ENCODE measurements around the gene STK39. TPM values are rescaled to one million over a fixed set of nuclear protein-coding genes. Genes with fewer than 3 reads are reported as not detected.

The STK39 gene
- total and polyA plus RNA-seq, 4 donors = 8.5 to 18.7 (median 11.2) TPM

DNA sequence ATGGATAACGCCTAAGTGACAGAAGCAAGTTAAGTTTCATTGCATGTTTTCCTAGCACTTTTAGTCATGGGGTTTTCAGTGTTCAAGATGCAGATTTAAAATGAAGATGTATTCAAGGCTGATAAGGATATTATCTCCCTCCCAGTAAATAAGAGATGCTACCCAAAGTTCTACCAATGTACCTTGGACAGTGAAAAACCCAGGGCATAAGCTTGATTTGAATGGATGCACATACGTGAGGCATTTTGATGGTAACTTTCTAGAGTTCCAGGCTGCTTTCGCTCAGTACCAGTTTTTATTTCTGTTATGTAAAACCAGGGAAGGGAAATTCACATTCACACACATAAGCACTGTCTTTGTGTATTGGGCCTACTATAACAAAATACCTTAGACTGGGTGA lies 90.3 kb downstream of the STK39 start:
- Histone ChIP-seq H3K4me1 (ENCODE audit: control insufficient read depth in 5 of 5, insufficient read depth in 5 of 5, low read length in 5 of 5) (peaks cover 0 to 17% (median 2%) of the 10 kb centered on the region in 5 donors), H3K27ac (ENCODE audit: low read depth in 1 of 2, low read length in 1 of 2) (peak overlapping the region in 1 of 2 donors; percentile 58), H3K36me3 (ENCODE audit: control insufficient read depth in 4 of 4, insufficient read depth in 4 of 4, low read length in 4 of 4) (peaks cover 0 to 6% (median 4%) of the 10 kb centered on the region in 4 donors), H3K27me3 (ENCODE audit: control insufficient read depth in 3 of 3, insufficient read depth in 3 of 3, low read length in 2 of 3) (no peaks in the 10 kb centered on the region), H3K4me3 (no peak overlapping the region), H3K9me3 (ENCODE audit: control insufficient read depth in 4 of 4, insufficient read depth in 3 of 4, low read length in 3 of 4) (no peaks in the 10 kb centered on the region), H3K9ac (ENCODE audit: insufficient read depth in 1 of 2, low read length in 2 of 2) (no peak overlapping the region)
- TF ChIP-seq, protein P1, sequence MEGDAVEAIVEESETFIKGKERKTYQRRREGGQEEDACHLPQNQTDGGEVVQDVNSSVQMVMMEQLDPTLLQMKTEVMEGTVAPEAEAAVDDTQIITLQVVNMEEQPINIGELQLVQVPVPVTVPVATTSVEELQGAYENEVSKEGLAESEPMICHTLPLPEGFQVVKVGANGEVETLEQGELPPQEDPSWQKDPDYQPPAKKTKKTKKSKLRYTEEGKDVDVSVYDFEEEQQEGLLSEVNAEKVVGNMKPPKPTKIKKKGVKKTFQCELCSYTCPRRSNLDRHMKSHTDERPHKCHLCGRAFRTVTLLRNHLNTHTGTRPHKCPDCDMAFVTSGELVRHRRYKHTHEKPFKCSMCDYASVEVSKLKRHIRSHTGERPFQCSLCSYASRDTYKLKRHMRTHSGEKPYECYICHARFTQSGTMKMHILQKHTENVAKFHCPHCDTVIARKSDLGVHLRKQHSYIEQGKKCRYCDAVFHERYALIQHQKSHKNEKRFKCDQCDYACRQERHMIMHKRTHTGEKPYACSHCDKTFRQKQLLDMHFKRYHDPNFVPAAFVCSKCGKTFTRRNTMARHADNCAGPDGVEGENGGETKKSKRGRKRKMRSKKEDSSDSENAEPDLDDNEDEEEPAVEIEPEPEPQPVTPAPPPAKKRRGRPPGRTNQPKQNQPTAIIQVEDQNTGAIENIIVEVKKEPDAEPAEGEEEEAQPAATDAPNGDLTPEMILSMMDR (IDR thresholded peaks at IDR 0.05; ENCODE audit: control extremely low read depth, extremely low read depth) = no peak
- ATAC-seq (ENCODE audit: insufficient read depth, low FRiP score) (no peak), DNase-seq (no peak)
- 99% methylated on average over 3 of the region's 3 CpGs for WGBS, 2 donors

DNA sequence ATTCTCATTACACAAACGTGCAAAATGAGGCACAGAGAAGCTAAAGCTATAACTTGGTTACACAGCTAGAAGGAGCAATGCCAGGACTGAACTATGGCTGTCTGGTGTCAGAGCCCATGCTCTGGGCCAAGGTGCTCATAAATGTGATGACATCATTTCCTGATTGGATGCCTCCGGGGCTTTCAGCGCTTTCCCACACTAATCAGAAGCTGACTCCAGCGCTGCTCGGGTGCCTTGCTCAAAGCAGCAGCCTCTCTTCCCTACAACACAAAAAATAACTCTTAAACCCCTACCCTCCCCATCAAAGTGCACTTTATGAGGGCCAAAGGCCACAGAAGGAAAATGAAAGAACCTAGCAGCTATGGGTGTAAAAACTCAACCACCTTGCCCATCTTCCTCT lies 90.7 kb downstream of the STK39 start:
- no peaks in the 10 kb centered on the region for H3K9me3 ChIP-seq (ENCODE audit: control insufficient read depth in 4 of 4, insufficient read depth in 3 of 4, low read length in 3 of 4)
- peaks cover 0 to 6% (median 4%) of the 10 kb centered on the region in 4 donors for H3K36me3 ChIP-seq (ENCODE audit: control insufficient read depth in 4 of 4, insufficient read depth in 4 of 4, low read length in 4 of 4)
- H3K27me3 ChIP-seq (ENCODE audit: control insufficient read depth in 3 of 3, insufficient read depth in 3 of 3, low read length in 2 of 3) = no peaks in the 10 kb centered on the region
- no peak overlapping the region for H3K4me3 ChIP-seq
- ATAC-seq (ENCODE audit: insufficient read depth, low FRiP score) (no peak), DNase-seq (no peak)
- peak overlapping the region in 1 of 2 donors; percentile 58 for H3K27ac ChIP-seq (ENCODE audit: low read depth in 1 of 2, low read length in 1 of 2)
- TF ChIP-seq, protein P1 (IDR thresholded peaks at IDR 0.05; ENCODE audit: control extremely low read depth, extremely low read depth) = no peak
- H3K9ac ChIP-seq (ENCODE audit: insufficient read depth in 1 of 2, low read length in 2 of 2) = no peak overlapping the region
- H3K4me1 ChIP-seq (ENCODE audit: control insufficient read depth in 5 of 5, insufficient read depth in 5 of 5, low read length in 5 of 5) = peaks cover 0 to 17% (median 2%) of the 10 kb centered on the region in 5 donors
- 78 to 85% methylated on average over 5 of the region's 5 CpGs for WGBS, 2 donors

DNA sequence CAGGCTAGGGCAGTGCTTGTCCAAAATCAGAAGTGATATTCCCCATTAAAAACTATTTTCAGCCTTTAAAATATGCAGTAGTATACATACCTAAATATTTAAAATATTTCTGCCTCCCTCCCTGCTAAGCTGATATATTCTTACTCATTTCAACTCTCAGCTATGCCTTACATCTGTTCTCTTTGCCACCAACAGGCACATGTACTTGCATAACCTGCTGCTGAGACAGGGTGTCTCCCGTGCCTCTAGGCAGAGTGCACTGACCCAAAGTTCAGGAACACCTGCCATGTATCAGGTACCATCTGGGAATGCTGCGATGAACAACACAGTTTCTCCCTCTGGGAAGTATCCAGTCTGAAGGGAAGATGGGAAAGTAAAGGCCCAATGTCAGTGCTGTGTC lies 91.7 kb downstream of the STK39 start:
- H3K9me3 ChIP-seq (ENCODE audit: control insufficient read depth in 4 of 4, insufficient read depth in 3 of 4, low read length in 3 of 4) = no peaks in the 10 kb centered on the region
- H3K9ac ChIP-seq (ENCODE audit: insufficient read depth in 1 of 2, low read length in 2 of 2) = no peak overlapping the region
- TF ChIP-seq, protein P1 (IDR thresholded peaks at IDR 0.05; ENCODE audit: control extremely low read depth, extremely low read depth) = no peak
- no peak for DNase-seq
- H3K27ac ChIP-seq (ENCODE audit: low read depth in 1 of 2, low read length in 1 of 2) = no peak overlapping the region
- no peak overlapping the region for H3K4me3 ChIP-seq
- peaks cover 0 to 16% (median 2%) of the 10 kb centered on the region in 5 donors for H3K4me1 ChIP-seq (ENCODE audit: control insufficient read depth in 5 of 5, insufficient read depth in 5 of 5, low read length in 5 of 5)
- ATAC-seq (ENCODE audit: insufficient read depth, low FRiP score) = no peak
- 94 to 97% methylated on average over 2 of the region's 2 CpGs for WGBS, 2 donors
- no peaks in the 10 kb centered on the region for H3K27me3 ChIP-seq (ENCODE audit: control insufficient read depth in 3 of 3, insufficient read depth in 3 of 3, low read length in 2 of 3)
- H3K36me3 ChIP-seq (ENCODE audit: control insufficient read depth in 4 of 4, insufficient read depth in 4 of 4, low read length in 4 of 4) = peaks cover 0 to 6% (median 2%) of the 10 kb centered on the region in 4 donors

DNA sequence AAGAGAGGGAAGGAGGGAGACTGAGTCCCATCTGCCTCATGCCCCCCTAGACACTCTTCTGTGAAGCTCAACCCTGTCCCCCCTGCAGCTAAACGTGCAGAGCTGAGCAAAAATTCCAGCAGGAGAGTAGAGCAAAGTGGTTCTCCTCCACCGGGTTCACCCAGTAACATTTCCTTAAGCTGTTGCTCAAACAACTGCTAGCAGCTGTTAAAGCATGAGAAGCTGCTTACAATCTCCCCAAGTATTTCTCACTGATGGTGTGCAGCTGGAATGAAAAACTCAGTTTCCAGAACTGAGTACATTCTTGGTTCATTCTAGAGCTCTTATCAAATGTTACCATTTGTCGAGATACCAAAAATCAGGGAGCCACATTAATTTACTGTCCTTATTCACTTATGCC lies 92.3 kb downstream of the STK39 start:
- no peak overlapping the region for H3K9ac ChIP-seq (ENCODE audit: insufficient read depth in 1 of 2, low read length in 2 of 2)
- peaks cover 0 to 15% (median 2%) of the 10 kb centered on the region in 5 donors for H3K4me1 ChIP-seq (ENCODE audit: control insufficient read depth in 5 of 5, insufficient read depth in 5 of 5, low read length in 5 of 5)
- TF ChIP-seq, protein P1 (IDR thresholded peaks at IDR 0.05; ENCODE audit: control extremely low read depth, extremely low read depth) = no peak
- WGBS, 2 donors = 56% methylated on average over 3 of the region's 3 CpGs
- no peak overlapping the region for H3K4me3 ChIP-seq
- H3K27me3 ChIP-seq (ENCODE audit: control insufficient read depth in 3 of 3, insufficient read depth in 3 of 3, low read length in 2 of 3) = no peaks in the 10 kb centered on the region
- H3K9me3 ChIP-seq (ENCODE audit: control insufficient read depth in 4 of 4, insufficient read depth in 3 of 4, low read length in 3 of 4) = no peaks in the 10 kb centered on the region
- ATAC-seq (ENCODE audit: insufficient read depth, low FRiP score) (no peak), DNase-seq (peak; percentile 53 to 89 (median 73))
- no peak overlapping the region for H3K27ac ChIP-seq (ENCODE audit: low read depth in 1 of 2, low read length in 1 of 2)
- H3K36me3 ChIP-seq (ENCODE audit: control insufficient read depth in 4 of 4, insufficient read depth in 4 of 4, low read length in 4 of 4) = peaks cover 0 to 6% (median 2%) of the 10 kb centered on the region in 4 donors
